Tibial nerve (tissue), 4 donors: ENCODE data around the gene SGTB. TPM values are rescaled to one million over a fixed set of nuclear protein-coding genes. Genes with fewer than 3 reads are reported as not detected.
"Not testable (repeated sequence)": the region's sequence is repeated elsewhere in the genome, so short reads cannot be mapped to it uniquely, and the experiment has no call there.

Experiments
- DNase-seq, 2 donors: peaks; one replicate each; pipeline ENCODE4 v3.0.0-alpha.2; 2019; ENCODE audit warnings: low spot score in 2 of 2
- H3K27ac ChIP-seq, 4 donors: fragments of 200-600 bp; sonication (generic) in 3 of 4; one replicate each; pipeline ENCODE4 v1.5.1; 2017 to 2019; ENCODE audit warnings: mild to moderate bottlenecking in 1 of 4
- H3K27me3 ChIP-seq, 2 donors: fragments of 200-600 bp; sonication (generic) in 1 of 2; one replicate each; pipeline versions ENCODE4 v1.5.1 to v1.6.0; 2017 to 2019
- H3K36me3 ChIP-seq, 3 donors: fragments of 200-600 bp; sonication (generic); one replicate each; pipeline ENCODE4 v1.5.1; 2018 to 2019
- H3K4me1 ChIP-seq, 4 donors: fragments of 200-600 bp; sonication (generic) in 3 of 4; one replicate each; pipeline ENCODE4 v1.5.1; 2017 to 2019
- H3K4me3 ChIP-seq, 4 donors: fragments of 200-600 bp; sonication (generic) in 3 of 4; one replicate each; pipeline ENCODE4 v1.5.1; 2017 to 2019; ENCODE audit warnings: mild to moderate bottlenecking in 1 of 4, moderate library complexity in 1 of 4
- H3K9me3 ChIP-seq, 4 donors: fragments of 200-600 bp; sonication (generic) in 3 of 4; one replicate each; pipeline ENCODE4 v1.5.1; 2017 to 2019
- EP300 ChIP-seq, 2 donors: sonication (generic); formaldehyde crosslinking; IDR thresholded peaks; one replicate each; pipeline ENCODE4 v1.6.1; 2017; ENCODE audit warnings: antibody characterized with exemption in 2 of 2, mild to moderate bottlenecking in 1 of 2
- POLR2A ChIP-seq, 2 donors: fragments of 450-650 bp; IDR thresholded peaks; one replicate each; pipeline ENCODE4 v1.6.1; 2017; ENCODE audit warnings: antibody characterized with exemption in 2 of 2, mild to moderate bottlenecking in 2 of 2, moderate library complexity in 2 of 2
- WGBS, 2 donors: methylation state at CpG; one replicate each; pipeline ENCODE4 v1.1.5; 2018; 5-methylcytosine and 5-hydroxymethylcytosine counted together
- total RNA-seq, 4 donors: library from RNA; depleted of rRNA; stranded (reverse); fragments of >200 nt; gene quantifications; one replicate each; pipeline ENCODE4 v1.1.0, GENCODE V29; 2016
- TF ChIP-seq, protein P1 (sequence below), 5 experiments: fragments of 200-600 bp in 3 of 5; fragments of 450-650 bp in 2 of 5; sonication (generic) in 3 of 5; IDR thresholded peaks; one replicate each; pipeline ENCODE4 v1.5.1; 2016 to 2019; ENCODE audit warnings: antibody characterized with exemption in 5 of 5, mild to moderate bottlenecking in 3 of 5, moderate library complexity in 2 of 5

Gene SGTB
- total RNA-seq, 4 donors from 2014 or later = 10.8 to 13.0 (median 11.2) TPM

DNA sequence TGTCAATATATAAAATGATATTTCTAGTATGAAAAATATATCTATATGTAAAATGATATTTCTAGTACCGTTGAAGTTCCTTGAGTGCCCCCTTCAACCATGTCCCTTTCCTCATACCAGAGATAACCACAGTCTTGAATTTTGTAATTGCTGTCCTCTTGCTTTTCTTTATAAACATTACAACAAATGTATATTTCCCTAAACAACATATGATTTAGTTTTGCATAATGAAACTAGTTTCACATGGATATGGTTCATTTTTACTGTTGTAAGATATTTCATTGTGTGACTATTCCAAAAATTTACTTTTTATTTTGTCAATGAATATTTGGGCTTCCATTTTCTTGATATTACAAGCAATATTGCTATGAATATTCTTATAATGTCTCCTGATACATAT, 14.1 kb upstream of the SGTB start:
- no peak overlapping the region for H3K4me3 ChIP-seq
- no peaks in the 10 kb centered on the region for H3K36me3 ChIP-seq
- H3K27ac ChIP-seq = no peak overlapping the region
- TF ChIP-seq, protein P1, sequence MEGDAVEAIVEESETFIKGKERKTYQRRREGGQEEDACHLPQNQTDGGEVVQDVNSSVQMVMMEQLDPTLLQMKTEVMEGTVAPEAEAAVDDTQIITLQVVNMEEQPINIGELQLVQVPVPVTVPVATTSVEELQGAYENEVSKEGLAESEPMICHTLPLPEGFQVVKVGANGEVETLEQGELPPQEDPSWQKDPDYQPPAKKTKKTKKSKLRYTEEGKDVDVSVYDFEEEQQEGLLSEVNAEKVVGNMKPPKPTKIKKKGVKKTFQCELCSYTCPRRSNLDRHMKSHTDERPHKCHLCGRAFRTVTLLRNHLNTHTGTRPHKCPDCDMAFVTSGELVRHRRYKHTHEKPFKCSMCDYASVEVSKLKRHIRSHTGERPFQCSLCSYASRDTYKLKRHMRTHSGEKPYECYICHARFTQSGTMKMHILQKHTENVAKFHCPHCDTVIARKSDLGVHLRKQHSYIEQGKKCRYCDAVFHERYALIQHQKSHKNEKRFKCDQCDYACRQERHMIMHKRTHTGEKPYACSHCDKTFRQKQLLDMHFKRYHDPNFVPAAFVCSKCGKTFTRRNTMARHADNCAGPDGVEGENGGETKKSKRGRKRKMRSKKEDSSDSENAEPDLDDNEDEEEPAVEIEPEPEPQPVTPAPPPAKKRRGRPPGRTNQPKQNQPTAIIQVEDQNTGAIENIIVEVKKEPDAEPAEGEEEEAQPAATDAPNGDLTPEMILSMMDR (IDR thresholded peaks at IDR 0.05) = no peak
- H3K27me3 ChIP-seq = no peaks in the 10 kb centered on the region
- no peaks in the 10 kb centered on the region for H3K4me1 ChIP-seq
- no peak for DNase-seq
- 90 to 94% methylated on average over 1 of the region's 1 CpG for WGBS, 2 donors
- H3K9me3 ChIP-seq = no peaks in the 10 kb centered on the region

DNA sequence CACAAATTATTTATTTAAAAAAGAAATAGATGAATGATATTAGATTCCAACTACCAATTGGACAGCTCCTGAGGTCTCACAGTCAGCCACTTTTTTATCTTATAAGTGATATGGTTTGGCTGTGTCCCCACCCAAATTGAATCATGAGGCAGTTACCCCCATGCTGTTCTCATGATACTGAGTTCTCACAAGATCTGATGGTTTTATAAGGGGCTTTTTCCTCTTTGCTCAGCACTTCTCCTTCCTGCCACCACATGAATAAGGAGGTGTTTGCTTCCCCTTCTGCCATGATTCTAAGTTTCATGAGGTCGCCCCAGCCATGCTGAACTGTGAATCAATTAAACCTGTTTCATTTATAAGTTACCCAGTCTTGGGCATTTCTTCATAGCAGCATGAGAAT, 13.0 kb upstream of the SGTB start:
- no peak for TF ChIP-seq EP300 (IDR thresholded peaks at IDR 0.05)
- TF ChIP-seq, protein P1 (IDR thresholded peaks at IDR 0.05) = no peak
- no peak for TF ChIP-seq POLR2A (IDR thresholded peaks at IDR 0.05)
- H3K9me3 ChIP-seq = no peaks in the 10 kb centered on the region
- WGBS, 2 donors = 89 to 93% methylated on average over 1 of the region's 1 CpG
- no peak overlapping the region for H3K4me3 ChIP-seq
- H3K36me3 ChIP-seq = no peaks in the 10 kb centered on the region
- DNase-seq = no peak
- H3K4me1 ChIP-seq = no peaks in the 10 kb centered on the region
- H3K27me3 ChIP-seq = no peaks in the 10 kb centered on the region
- H3K27ac ChIP-seq = no peak overlapping the region

DNA sequence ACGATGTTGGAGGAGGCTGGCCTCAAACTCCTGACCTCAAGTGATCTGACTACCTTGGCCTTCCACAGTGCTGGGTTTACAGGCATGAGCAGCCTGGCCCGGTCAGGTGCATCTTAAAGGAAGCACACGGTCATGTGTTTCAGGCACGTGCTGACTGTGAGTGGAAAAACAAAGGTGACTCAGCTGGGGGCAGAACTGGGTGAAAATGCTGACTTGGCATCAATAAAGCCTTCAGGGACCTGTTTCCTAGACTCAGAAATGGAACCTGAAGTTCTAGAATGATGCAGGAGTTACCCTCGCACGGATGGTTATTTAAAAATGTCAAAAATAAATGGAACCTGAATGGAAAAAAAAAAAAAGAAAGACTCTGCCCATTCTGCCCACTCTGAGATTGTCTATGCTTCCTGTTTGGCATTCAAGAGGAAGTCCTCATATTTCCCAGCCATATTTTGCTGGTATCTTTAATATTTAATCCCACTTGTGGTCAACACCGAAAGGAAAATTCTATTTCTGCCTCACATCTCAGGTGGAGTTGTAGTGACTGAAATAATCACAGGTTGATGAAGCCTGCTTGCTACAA, 12.4 kb upstream of the SGTB start:
- not testable (repeated sequence) for H3K36me3 ChIP-seq, H3K27ac ChIP-seq, H3K4me3 ChIP-seq, DNase-seq, H3K27me3 ChIP-seq, H3K4me1 ChIP-seq, H3K9me3 ChIP-seq
- 56 to 72% methylated on average over 5 to 7 of the region's 7 CpGs for WGBS, 2 donors

DNA sequence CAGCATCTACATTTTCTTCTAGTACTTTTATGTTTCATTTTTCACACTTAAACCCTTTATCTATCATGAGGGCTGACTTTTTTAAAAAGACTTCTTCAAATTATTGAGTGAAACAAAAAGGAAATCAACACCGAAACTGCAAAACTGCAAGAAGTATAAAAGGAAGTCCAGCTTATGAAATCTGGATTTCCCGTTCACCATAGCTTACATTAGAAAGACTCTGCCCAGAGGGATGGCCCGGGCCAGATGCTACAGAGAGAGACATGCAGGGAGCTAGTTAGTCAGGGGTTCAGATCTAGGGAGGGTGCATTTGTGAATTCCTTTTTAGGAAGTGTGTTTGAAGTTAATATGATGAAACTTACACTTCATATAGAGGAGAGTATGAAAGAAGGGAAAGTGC, 10.1 kb upstream of the SGTB start:
- H3K27ac ChIP-seq, H3K36me3 ChIP-seq, H3K27me3 ChIP-seq, H3K4me1 ChIP-seq, H3K9me3 ChIP-seq, H3K4me3 ChIP-seq, DNase-seq: not testable (repeated sequence)
- peak in 1 of 2 donors; percentile 23 for TF ChIP-seq EP300 (IDR thresholded peaks at IDR 0.05)
- WGBS, 2 donors = 81 to 89% methylated on average over 3 of the region's 3 CpGs

DNA sequence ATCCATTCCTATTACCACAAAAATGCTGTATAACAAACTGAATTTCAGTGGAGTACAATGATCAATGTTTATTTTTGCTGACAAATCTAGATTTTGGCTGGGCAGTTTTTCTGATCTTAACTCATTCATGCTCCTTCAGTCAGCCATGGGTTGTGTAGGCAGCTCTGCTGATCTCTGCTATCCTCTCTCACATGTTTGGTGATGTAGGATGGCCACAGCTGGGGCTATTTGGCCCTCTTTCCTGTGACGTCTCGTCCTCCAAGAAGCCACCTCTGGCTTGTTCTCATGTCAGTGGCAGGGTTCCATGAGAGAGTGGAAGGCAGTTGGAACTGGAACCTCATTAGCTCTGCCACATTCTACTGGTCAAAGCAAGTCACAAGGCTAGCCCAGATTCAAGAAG, 9.0 kb upstream of the SGTB start:
- no peak for TF ChIP-seq EP300 (IDR thresholded peaks at IDR 0.05)
- TF ChIP-seq POLR2A (IDR thresholded peaks at IDR 0.05) = no peak
- TF ChIP-seq, protein P1 (IDR thresholded peaks at IDR 0.05) = no peak
- whole genome bisulfite sequencing, 2 donors = 56 to 71% methylated on average over 2 of the region's 2 CpGs
- H3K27ac ChIP-seq = no peak overlapping the region

DNA sequence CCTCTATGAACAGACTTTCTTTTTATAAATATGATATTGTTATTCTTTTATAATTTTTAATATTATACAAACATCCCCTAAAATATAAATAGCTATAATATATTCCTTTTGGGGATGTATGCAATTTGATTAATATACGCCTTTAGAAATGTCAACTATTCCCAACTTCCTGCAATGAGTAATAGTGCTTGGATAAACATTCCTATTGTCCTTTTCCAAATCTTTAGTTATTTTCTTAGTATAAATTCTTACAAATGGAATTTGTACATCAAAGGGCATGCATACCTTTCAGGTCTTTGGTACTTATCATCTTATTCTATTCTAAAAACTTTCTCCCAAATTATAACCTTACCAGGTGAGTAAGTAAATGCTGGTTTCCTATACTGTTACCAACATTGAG, 6.3 kb upstream of the SGTB start:
- 81 to 92% methylated on average over 1 of the region's 1 CpG for WGBS, 2 donors
- TF ChIP-seq POLR2A (IDR thresholded peaks at IDR 0.05) (no peak), EP300 (IDR thresholded peaks at IDR 0.05) (no peak)
- TF ChIP-seq, protein P1 (IDR thresholded peaks at IDR 0.05) = no peak
- Histone ChIP-seq H3K27me3 (no peaks in the 10 kb centered on the region), H3K36me3 (no peaks in the 10 kb centered on the region), H3K9me3 (no peaks in the 10 kb centered on the region), H3K4me1 (peaks cover 0 to 9% (median 0%) of the 10 kb centered on the region in 4 donors), H3K27ac (no peak overlapping the region), H3K4me3 (no peak overlapping the region)
- no peak for DNase-seq

More for the DNA sequence above, 9.0 kb upstream of the SGTB start:
- Histone ChIP-seq H3K36me3 (no peaks in the 10 kb centered on the region), H3K4me3 (no peak overlapping the region), H3K9me3 (no peaks in the 10 kb centered on the region), H3K27me3 (no peaks in the 10 kb centered on the region), H3K4me1 (no peaks in the 10 kb centered on the region)
- no peak for DNase-seq
